GM06990 (cell line): ENCODE results near the gene MRPS12.

Experiments
- DNase-seq: peaks from one replicate; pipeline ENCODE4 v3.0.0-alpha.2; 2011; ENCODE audit not compliant: insufficient read length; ENCODE audit errors: extremely low read depth
- H3K27me3 ChIP-seq: replicated peaks from 2 replicates; pipeline ENCODE4 v1.6.0; 2011; ENCODE audit warnings: low read length; ENCODE audit not compliant: control insufficient read depth, insufficient read depth
- H3K36me3 ChIP-seq: 2 replicates; pipeline ENCODE4 v1.5.1; 2011; ENCODE audit warnings: low read length; ENCODE audit not compliant: control insufficient read depth, insufficient read depth
- H3K4me3 ChIP-seq: replicated peaks from 2 replicates; pipeline ENCODE4 v1.5.1; 2011; ENCODE audit warnings: low read depth, mild to moderate bottlenecking, control low read depth, low read length
- TF ChIP-seq, protein P1 (sequence below): IDR thresholded peaks from 2 replicates; pipeline ENCODE4 v1.5.1; 2011; ENCODE audit warnings: low read length, control low read depth, mild to moderate bottlenecking, inconsistent platforms; ENCODE audit not compliant: insufficient read depth, poor library complexity, severe bottlenecking

Gene MRPS12

DNA sequence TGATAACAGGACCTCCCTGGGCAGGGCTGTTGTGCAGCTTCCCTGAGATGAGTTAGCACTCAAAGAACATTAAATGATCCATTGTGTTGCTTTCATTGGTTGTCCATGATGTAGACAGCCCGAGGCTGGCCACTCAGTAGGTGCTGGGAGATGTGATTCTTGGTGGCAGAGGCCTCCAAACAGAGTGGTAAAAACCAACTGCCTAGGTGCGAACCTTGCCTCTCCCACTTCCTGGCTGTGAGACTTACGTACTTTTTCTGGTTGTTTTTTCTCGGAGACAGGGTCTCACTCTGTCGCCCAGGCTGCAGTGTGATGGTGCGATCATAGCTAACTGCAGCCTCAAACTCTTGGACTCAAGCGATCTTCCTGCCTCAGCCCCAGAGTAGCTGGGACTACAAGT is 6.4 kb upstream of the MRPS12 start:
- Histone ChIP-seq H3K27me3 (no peaks in the 10 kb centered on the region), H3K36me3 (peaks cover 13% of the 10 kb centered on the region), H3K4me3 (no peak overlapping the region)
- DNase-seq, result no peak
- TF ChIP-seq, protein P1, sequence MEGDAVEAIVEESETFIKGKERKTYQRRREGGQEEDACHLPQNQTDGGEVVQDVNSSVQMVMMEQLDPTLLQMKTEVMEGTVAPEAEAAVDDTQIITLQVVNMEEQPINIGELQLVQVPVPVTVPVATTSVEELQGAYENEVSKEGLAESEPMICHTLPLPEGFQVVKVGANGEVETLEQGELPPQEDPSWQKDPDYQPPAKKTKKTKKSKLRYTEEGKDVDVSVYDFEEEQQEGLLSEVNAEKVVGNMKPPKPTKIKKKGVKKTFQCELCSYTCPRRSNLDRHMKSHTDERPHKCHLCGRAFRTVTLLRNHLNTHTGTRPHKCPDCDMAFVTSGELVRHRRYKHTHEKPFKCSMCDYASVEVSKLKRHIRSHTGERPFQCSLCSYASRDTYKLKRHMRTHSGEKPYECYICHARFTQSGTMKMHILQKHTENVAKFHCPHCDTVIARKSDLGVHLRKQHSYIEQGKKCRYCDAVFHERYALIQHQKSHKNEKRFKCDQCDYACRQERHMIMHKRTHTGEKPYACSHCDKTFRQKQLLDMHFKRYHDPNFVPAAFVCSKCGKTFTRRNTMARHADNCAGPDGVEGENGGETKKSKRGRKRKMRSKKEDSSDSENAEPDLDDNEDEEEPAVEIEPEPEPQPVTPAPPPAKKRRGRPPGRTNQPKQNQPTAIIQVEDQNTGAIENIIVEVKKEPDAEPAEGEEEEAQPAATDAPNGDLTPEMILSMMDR, result no peak

DNA sequence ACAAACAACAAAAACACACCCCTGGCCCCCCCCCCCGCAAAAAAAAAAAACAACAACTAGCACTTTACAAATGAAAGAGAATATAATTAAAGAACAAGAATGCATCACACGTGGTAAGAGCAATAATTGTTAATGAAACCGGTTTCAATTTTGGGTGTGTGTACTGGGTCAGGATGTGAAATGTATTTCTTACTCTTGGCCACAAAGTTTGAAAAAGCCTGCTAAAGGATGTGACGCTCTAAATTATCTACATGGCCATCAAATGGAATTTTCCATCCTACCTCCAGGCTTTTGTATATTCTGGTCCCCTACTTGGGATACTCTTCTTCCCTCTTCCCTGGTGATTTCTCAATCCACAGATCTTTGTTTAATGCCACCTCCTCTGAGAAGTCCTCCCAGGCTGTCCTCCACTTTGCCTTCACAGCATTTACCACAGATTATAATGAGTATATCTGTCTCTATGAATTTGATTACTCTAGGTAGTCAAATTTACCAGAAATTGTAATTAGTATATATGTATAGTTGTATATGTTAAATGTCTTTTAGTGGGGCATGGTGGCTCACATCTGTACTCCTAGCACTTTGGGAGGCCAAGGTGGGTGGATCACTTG is 2.2 kb upstream of the MRPS12 start:
- peaks cover 12% of the 10 kb centered on the region for H3K36me3 ChIP-seq
- no peak for DNase-seq
- TF ChIP-seq, protein P1, result no peak
- H3K4me3 ChIP-seq, result no peak overlapping the region
- H3K27me3 ChIP-seq, result no peaks in the 10 kb centered on the region

DNA sequence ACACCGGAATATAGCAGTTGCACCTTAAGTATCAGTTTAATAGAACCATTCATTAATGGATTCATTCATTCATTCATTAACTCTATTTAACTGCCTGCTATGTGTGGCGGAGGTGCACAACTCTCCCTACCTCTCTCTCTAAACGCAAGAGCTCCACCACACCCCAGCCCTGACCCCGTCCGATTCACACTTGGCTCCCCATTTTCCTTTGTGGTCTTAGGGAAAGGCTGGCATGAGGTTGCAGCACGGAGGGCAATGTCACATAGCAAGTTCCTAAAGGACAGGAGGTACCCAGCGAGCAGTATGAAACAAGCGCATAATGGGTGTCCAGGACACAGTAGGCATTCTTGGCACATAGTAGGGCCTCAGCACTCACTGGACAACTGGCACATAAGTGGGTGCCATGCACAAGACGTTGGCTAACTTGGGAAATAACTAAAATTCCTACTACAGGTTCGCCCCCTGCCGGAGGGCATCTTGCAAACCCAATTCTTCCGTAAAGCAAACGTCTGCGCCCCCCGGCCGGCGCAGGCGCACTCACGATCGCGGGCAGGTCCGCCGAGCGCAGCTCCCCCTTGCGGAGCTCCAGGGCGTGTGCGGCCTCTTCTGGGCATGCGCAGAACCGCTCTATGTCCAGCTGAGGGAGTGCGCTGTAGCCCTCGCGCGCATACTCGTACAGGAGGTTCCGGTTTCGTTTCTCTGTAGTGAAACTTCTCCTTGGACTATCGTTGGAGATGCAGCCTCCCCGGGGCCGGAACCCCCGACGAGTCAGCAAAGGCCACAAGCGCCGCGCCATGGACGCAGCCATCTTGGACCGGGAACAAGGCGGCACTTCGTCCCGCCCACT is 592 bp upstream of the MRPS12 start, which contains the start of gene SARS2:
Gene SARS2, minus strand, starts transcription at position 835 of the 847 bp plus-strand sequence. Its CDS starts 27 bp downstream, at position 808.
- TF ChIP-seq, protein P1, result peak; percentile 100
- no peaks in the 10 kb centered on the region for H3K27me3 ChIP-seq
- H3K36me3 ChIP-seq, result peaks cover 13% of the 10 kb centered on the region

GRCh38 chr19:38931521-38931793 is 713 bp downstream of the MRPS12 start:
- Histone ChIP-seq H3K27me3 (no peaks in the 10 kb centered on the region), H3K4me3 (peak overlapping the region; percentile 95), H3K36me3 (peaks cover 9% of the 10 kb centered on the region)
- DNase-seq, result no peak
- TF ChIP-seq, protein P1, result no peak

More for the DNA sequence above, 592 bp upstream of the MRPS12 start, which contains the start of gene SARS2:
- peak within 1 kb of the TSS; percentile 95 for H3K4me3 ChIP-seq
- DNase-seq, result no peak

GRCh38 chr19:38932425-38933179 is 1.9 kb downstream of the MRPS12 start:
- Histone ChIP-seq H3K4me3 (no peak overlapping the region), H3K36me3 (peaks cover 9% of the 10 kb centered on the region), H3K27me3 (no peaks in the 10 kb centered on the region)
- DNase-seq, result no peak
- TF ChIP-seq, protein P1, result peak; percentile 49
